Measurements from ENCODE around the gene ABCB8.

- no peak for TF ChIP-seq EZH2 (IDR thresholded peaks at IDR 0.05; ENCODE audit: insufficient read depth, poor library complexity, severe bottlenecking)
- TF ChIP-seq EZH2phosphoT487 (IDR thresholded peaks at IDR 0.05; ENCODE audit: insufficient read depth, low read depth) = no peak
Observed at GRCh38 chr7:151074817-151075661, 46.8 kb downstream of the ABCB8 start.
